ENCODE data around the gene GID4.
"Not testable (repeated sequence)": the region's sequence is repeated elsewhere in the genome, so short reads cannot be mapped to it uniquely, and the experiment has no call there.

The GID4 gene

DNA sequence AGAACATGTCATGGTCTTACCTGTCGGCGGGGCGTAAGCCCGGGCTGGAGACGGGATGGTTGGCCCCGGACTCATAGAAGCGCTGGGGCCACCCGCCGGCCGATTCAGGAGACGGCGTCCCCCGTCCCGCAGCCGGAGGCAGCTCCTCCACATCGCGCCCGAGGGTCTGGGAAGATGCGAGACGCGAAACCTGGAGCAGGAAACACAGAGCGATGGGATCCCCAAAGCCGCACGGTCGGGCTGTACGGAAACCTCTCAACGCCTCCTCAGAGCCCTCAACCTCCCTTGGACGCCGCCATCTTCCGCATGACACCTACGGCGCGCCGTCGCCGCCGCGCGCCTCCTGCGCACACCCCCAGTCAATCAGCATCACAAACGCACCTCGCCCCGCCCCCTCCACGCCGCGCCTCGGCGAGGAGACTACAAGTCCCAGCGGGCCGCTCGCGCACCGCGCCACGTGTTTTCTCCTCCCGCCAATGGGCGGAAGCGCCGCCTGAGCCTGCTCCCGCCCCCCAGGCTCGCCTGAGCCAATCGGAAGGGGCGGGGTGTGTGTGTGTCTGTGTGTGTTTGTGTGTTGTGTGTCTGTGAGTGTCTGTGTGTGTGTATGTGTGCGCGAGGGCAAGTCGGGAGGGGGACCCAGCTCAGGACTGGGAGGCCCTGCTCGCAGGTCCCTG is at the start of gene GID4, which contains the start of gene ATPAF2:
GID4 (plus strand) TSS at position 548 of the 674 bp plus-strand sequence; CDS start at position 605, 57 bp downstream.
ATPAF2 (minus strand) TSS at position 308 of the 674 bp plus-strand sequence; CDS start at position 153, 155 bp downstream.
- DNase-seq (ENCODE audit: low spot score) = peak; percentile 99

GRCh38 chr17:17989618-17990017 is 49.6 kb upstream of the GID4 start:
- DNase-seq (ENCODE audit: low spot score) = no peak

- no peak for DNase-seq (ENCODE audit: low spot score)
These were observed 48.9 kb upstream of the GID4 start for GRCh38 chr17:17990282-17990681.

DNA sequence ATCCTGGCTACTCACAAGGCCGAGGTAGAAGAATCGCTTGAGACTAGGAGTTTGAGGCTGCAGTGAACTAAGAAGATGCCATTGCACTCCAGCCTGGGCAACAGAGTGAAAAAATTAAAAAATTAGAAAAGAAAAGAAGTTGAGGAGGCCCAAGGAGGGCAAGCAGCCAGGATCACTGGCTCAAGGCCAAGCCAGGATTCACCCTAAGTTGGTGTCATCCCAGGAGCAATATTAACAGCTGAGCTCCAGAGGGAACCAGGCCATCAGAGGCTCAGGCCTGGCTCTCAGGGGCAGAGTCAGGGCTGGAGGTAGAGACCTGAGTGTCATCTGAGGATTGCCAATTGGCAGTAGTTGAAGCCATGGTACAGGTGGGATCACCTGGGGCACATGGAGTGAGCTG is 45.8 kb upstream of the GID4 start:
- DNase-seq (ENCODE audit: low spot score) = no peak

DNA sequence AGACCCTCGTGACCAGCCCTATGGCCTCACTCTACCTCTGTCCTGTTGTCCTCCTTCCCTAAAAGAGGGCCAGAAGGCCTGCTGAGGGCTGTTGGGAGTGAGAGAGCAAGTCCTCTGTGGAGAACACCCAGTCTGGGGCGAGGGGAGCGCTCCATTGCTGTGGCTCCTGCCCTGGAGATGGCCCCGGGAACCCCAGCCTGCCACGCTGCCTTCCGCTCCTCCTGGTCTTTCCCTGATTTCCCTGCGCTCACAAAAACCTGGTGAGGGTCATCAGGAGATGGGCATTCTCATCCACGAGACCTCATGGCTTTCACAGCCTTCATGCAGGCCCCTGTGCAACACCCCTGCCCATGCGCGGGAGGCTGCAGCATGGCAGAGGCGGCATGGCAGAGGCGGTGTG is 45.4 kb upstream of the GID4 start:
- DNase-seq (ENCODE audit: low spot score) = no peak

- DNase-seq (ENCODE audit: low spot score) = no peak
These were observed 44.7 kb upstream of the GID4 start for GRCh38 chr17:17994271-17995069.

- DNase-seq (ENCODE audit: low spot score) = not testable (repeated sequence)
These were observed 43.3 kb upstream of the GID4 start for GRCh38 chr17:17995887-17996286.

- DNase-seq (ENCODE audit: low spot score) = no peak
These were observed 40.3 kb upstream of the GID4 start for GRCh38 chr17:17998934-17999333.

DNA sequence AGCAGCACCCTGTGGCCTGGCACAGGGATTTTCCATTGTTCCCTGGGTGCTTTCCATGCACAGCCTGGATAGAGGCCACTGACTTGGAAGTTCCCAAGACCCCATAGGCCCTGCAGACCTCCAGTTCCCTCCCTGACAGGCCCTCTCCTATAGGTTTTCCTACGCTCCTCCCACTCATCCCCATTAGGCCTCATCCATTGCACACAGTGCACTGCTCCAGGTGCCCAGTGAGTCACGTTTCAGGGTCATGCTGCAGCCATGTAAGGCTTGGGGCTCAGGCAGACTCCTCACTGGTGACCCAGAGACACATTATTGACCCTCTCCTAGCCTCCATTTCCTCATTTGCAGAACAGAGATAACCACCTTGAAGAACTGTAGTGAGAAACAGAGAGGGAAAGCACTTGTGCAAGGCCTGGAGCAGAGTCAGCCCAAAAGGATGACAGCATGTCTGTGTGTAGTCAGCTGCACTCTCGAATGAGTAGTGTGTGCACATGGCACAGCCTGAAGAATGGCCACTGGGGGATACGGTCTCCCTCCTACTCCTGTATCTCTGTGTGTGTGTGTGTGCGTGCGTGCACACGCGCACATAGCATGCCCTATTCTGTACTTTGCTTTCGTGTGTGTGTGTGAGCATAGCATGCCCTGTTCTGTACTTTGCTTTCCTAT is 39.7 kb upstream of the GID4 start:
- DNase-seq (ENCODE audit: low spot score) = no peak

- DNase-seq (ENCODE audit: low spot score) = no peak
These were observed 39.2 kb upstream of the GID4 start for GRCh38 chr17:18000030-18000408.

- no peak for DNase-seq (ENCODE audit: low spot score)
These were observed 37.0 kb upstream of the GID4 start for GRCh38 chr17:18002171-18002570.

DNA sequence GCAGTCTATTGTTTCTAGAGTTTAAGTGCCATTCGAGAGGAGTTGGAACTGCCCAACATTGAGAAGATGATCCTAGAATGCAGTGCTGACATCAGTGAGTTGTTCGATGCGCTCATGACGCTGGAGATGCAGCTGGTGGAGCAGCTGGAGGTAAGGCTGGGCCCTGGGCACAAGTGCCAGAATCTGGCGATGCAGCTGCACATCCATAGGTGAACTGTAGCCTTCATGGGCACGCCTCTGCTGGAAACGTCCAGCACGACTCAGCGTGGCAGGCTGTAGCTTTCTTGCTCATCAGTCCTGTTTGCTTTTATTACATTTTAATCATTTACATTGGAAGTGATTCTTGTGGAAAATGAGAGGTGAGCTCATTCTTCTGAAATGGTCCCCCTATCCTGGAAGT is 34.9 kb upstream of the GID4 start:
- no peak for DNase-seq (ENCODE audit: low spot score)

DNA sequence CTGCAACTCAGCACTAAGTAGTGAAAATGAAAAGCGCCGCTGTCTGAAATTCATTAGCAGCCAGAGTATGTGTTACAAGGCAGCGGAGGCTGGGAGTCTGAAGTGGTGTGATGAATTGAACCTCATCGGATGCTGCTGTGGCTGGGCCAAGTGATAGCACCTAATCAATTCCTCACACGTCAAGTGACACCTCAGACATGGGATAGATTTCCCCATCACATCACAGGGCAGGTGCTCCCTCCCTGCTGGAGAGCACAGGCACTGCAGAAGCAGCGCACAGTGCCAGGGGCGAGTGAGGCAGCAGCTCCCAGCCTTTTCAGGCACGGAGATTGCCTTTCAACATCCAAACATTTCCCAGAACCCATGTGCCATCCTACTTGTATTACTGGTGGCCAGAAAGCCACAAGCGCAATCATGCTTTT is 34.3 kb upstream of the GID4 start:
- no peak for DNase-seq (ENCODE audit: low spot score)

GRCh38 chr17:18005496-18005895 is 33.7 kb upstream of the GID4 start:
- no peak for DNase-seq (ENCODE audit: low spot score)

DNA sequence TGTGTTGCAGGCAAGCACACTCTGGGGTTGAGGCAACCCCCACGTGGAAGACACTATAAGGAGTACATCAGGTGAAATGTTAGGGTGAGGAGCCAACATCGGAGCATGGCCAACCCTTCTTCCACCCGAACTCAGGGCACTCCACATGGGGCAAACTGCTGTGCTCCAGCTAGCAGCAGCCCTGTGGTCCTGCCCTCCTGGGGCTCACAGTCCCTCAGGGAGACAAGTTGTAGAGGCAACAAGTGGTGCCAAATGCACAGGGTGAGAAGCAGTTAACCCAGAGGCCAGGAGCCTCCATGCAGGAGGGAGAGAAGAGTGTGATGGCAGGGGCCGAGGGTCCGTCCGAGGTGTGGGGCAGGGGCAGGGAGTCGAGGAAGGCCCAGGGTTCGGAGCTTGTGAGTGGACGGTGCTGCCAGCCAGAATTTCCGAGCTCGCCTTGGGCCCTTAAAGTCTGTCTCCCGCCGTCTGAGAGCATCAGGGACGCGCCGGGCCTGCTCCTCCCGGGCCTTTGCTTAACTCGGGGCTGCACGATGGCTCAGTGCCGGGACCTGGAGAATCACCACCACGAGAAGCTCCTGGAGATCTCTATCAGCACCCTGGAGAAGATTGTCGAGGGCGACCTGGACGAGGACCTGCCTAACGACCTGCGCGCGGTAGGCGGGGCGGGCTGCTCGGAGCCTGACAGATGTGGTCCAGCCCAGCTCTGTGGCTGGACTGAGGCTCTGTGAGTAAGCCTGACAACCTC is 32.5 kb upstream of the GID4 start:
- DNase-seq (ENCODE audit: low spot score) = no peak

DNA sequence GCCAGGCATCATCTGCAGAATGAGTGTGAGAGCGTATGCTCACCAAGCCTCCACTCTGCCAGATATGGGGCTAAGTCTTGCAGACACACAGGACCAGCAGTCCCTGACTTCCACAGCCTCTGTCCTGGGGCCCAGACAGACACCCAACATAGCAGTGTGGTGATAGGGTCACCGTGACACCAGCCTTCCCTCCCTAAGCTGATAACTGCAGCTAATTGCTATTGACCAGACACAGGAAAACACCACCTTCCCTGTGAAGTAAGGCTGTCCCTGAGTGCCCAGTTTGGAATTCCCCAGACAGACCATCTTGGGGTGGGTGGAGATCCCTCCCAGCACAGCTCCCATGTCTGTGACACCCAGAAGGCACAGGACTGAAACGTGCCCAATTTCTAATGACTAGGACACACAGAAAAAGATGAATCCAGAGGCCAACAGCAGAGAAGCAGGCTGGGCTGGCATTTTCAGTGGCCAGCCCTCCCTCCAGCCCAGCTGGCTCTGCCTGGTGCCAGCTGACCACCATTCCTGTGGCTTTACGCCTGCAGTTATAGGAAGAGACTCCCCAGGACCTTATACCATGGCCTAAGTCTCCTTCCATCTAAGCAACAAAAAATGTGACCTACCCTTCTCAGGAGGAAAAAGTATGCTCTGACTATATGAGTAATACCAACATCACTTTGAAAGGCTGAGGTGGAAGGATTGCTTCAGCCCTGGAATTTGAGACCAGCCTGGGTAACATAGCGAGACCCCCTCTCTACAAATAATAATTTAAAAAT is 30.5 kb upstream of the GID4 start:
- no peak for DNase-seq (ENCODE audit: low spot score)

DNA sequence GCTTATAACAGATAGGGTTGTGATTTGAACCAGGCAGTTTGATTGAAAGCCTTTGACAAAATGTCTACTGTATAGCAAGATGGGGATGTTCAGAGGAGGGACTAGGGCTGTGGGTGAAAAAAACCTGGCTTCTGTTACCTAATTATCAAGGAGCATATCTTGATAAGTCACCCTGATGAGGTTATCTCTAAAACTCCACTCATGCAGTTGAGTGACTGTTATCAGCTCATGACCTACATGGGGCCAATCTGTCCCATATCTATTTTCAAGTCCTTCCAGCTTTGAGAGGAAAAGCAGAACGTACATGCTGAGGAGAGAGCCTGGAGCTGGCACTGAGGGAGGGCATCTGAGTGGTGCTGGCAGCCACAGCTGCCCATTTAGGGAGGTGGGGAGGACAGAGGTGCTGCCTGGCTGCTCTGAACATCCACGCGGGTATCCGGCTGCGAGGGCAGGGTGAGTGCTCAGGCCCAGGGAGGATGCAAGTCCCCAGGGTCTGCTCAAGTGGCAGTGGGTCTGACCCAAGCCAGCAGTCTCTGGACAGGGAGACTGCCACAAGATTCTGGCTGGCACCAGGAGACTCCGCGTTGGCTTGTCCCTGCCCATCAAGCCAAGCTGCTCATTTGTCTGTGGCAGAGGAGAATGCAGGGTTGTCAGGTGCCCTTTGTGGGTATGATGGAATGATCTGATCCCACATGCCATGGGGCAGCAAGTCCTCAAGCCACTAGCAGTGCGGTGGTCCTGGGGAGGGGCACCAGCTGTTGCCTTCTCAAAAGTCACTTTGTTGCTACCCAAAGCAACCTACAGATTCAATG is 29.4 kb upstream of the GID4 start:
- no peak for DNase-seq (ENCODE audit: low spot score)

- DNase-seq (ENCODE audit: low spot score) = no peak
These were observed 27.9 kb upstream of the GID4 start for GRCh38 chr17:18011286-18011685.

GRCh38 chr17:18014006-18014405 is 25.2 kb upstream of the GID4 start:
- DNase-seq (ENCODE audit: low spot score) = no peak

- no peak for DNase-seq (ENCODE audit: low spot score)
These were observed 23.6 kb upstream of the GID4 start for GRCh38 chr17:18015593-18015992.

- DNase-seq (ENCODE audit: low spot score) = no peak
These were observed 22.8 kb upstream of the GID4 start for GRCh38 chr17:18016426-18016825.
